K562 (cell line): ENCODE results near the gene XPR1. TPM values are rescaled to one million over a fixed set of nuclear protein-coding genes. Genes with fewer than 3 reads are reported as not detected.

Source experiments
- ATAC-seq: fragments of 200-7000 bp; cut with Tn5 transposase; 3 replicates; pipeline ENCODE4 v1.9.1; 2020; ENCODE audit warnings: moderate library complexity
- BruUV-seq: library from RNA; stranded (reverse); fragments of 400-500 nt; replicated peaks from 2 replicates; lab custom pipeline; 2021; lab: Mats Ljungman, UMichigan
- CTCF ChIA-PET: fragments of 300-600 bp; formaldehyde crosslinking; extraction: SDS; loops from one replicate; lab custom pipeline; 2021; ENCODE audit warnings: low intra/inter-chr PET ratio; lab: Yijun Ruan, JAX
- POLR2A ChIA-PET: fragments of 300-600, 350-650 bp; sonication (Branson Sonifier 250); formaldehyde crosslinking; extraction: SDS; loops from one replicate; lab custom pipeline; 2021; ENCODE audit warnings: antibody characterized with exemption, inconsistent platforms; lab: Yijun Ruan, JAX
- DNase-seq, 4 experiments: peaks; one replicate each; pipeline versions ENCODE4 v3.0.0 to v3.0.0-alpha.2; 2011 to 2018; ENCODE audit warnings: low spot score in 3 of 4, mixed read lengths in 3 of 4; ENCODE audit errors: extremely low read depth in 1 of 4
- FAIRE-seq: peaks from 2 replicates; lab custom pipeline; 2011; peaks lifted over from hg19 to GRCh38; lab: Jason Lieb, UNC
- H2AFZ ChIP-seq: 2 replicates; pipeline ENCODE4 v1.6.0; 2011; ENCODE audit warnings: low read depth, low read length, control low read depth, inconsistent platforms
- H3K27ac ChIP-seq: fragments of 200-600 bp; 3 replicates; pipeline ENCODE4 v1.8.0; 2011; ENCODE audit warnings: low read depth, mild to moderate bottlenecking, control low read depth, inconsistent platforms, low read length, moderate library complexity, mixed read lengths; ENCODE audit errors: extremely low read depth
- H3K27me3 ChIP-seq, 2 experiments: fragments of 300-600 bp in 1 of 2; 2 replicates in 1 of 2; 3 replicates in 1 of 2; pipeline versions ENCODE4 v1.6.0 to v1.8.0; 2011; ENCODE audit warnings: inconsistent platforms in 2 of 2, low read length in 2 of 2, mild to moderate bottlenecking in 1 of 2, mixed read lengths in 1 of 2, moderate library complexity in 1 of 2; ENCODE audit not compliant: control insufficient read depth in 2 of 2, insufficient read depth in 2 of 2
- H3K36me3 ChIP-seq: fragments of 300-600 bp; 3 replicates; pipeline ENCODE4 v1.8.0; 2011; ENCODE audit warnings: mild to moderate bottlenecking, low read length, inconsistent platforms; ENCODE audit not compliant: control insufficient read depth, insufficient read depth
- H3K4me1 ChIP-seq, 2 experiments: fragments of 200-600 bp in 1 of 2; replicated peaks in 1 of 2; 2 replicates in 1 of 2; 3 replicates in 1 of 2; pipeline versions ENCODE4 v1.5.1 to v1.8.0; 2011; ENCODE audit warnings: inconsistent platforms in 2 of 2, low read length in 2 of 2, mild to moderate bottlenecking in 1 of 2, mixed read lengths in 1 of 2, moderate library complexity in 1 of 2; ENCODE audit not compliant: control insufficient read depth in 2 of 2, insufficient read depth in 2 of 2
- H3K4me2 ChIP-seq: 2 replicates; pipeline ENCODE4 v1.6.1; 2011; ENCODE audit warnings: low read length, control low read depth, inconsistent platforms, mixed read lengths; ENCODE audit not compliant: insufficient read depth
- H3K4me3 ChIP-seq: fragments of 200-600 bp; sonication (generic), shearing (Covaris generic); 2 replicates; pipeline ENCODE4 v1.5.1; 2016; ENCODE audit warnings: control low read depth, inconsistent platforms
- H3K79me2 ChIP-seq: fragments of 200-600 bp; 3 replicates; pipeline ENCODE4 v1.8.0; 2011; ENCODE audit warnings: low read length, inconsistent platforms; ENCODE audit not compliant: control insufficient read depth, insufficient read depth
- H3K9ac ChIP-seq, 2 experiments: 2 replicates each; pipeline versions ENCODE4 v1.6.0 to v1.6.1; 2011; ENCODE audit warnings: low read depth in 2 of 2, low read length in 2 of 2, control low read depth in 1 of 2, inconsistent platforms in 1 of 2, mild to moderate bottlenecking in 1 of 2, mixed read lengths in 1 of 2; ENCODE audit not compliant: insufficient read depth in 1 of 2
- H3K9me1 ChIP-seq: one replicate; pipeline ENCODE4 v1.6.0; 2011; ENCODE audit warnings: inconsistent platforms, mild to moderate bottlenecking, low read length, moderate library complexity; ENCODE audit not compliant: control insufficient read depth, insufficient read depth
- H3K9me3 ChIP-seq: replicated peaks from 2 replicates; pipeline ENCODE4 v1.5.1; 2011; ENCODE audit warnings: low read depth, low read length, inconsistent platforms; ENCODE audit not compliant: control insufficient read depth, insufficient read depth
- H4K20me1 ChIP-seq: replicated peaks from 2 replicates; pipeline ENCODE4 v1.6.1; 2011; ENCODE audit warnings: low read length, inconsistent platforms, mixed read lengths; ENCODE audit not compliant: control insufficient read depth, insufficient read depth
- CBFB ChIP-seq: sonication (generic); formaldehyde crosslinking; IDR thresholded peaks from 2 replicates; pipeline ENCODE4 v1.4.0; 2020; ENCODE audit warnings: mild to moderate bottlenecking, missing genetic modification reagents
- FOSL1 ChIP-seq: fragments of 200-800 bp; sonication (Bioruptor generic); conservative IDR thresholded peaks from 2 replicates; pipeline ENCODE4 v1.6.1; 2016; ENCODE audit warnings: missing genetic modification characterization, missing compliant biosample characterization
- WGBS: fragments of 100-300 bp; shearing (Covaris generic); methylation state at CpG from one replicate; pipeline ENCODE4 v1.1.6; 2016; ENCODE audit warnings: low coverage, mixed read lengths; ENCODE audit not compliant: insufficient coverage; ENCODE audit errors: missing lambda C conversion rate; 5-methylcytosine and 5-hydroxymethylcytosine counted together
- in situ Hi-C: fragments of 300-500 bp; cut with MboI; formaldehyde crosslinking; loops from 4 replicates; pipeline ENCODE4 v1.15.0; 2018; ENCODE audit warnings: inconsistent platforms, mixed read lengths
- intact Hi-C: fragments of 100-400 bp; cut with micrococcal nuclease; formaldehyde crosslinking; loops from 2 replicates; pipeline ENCODE4 v1.14.2; 2022
- polyA plus RNA-seq, 8 experiments: library from polyadenylated mRNA; depleted of rRNA in 4 of 8; stranded (reverse) in 5 of 8; unstranded in 3 of 8; fragments of >200 nt; fragmentation: Nextera tagmentation in 2 of 8; fragmentation: Illumina TruSeq in 1 of 8; extraction: Ambion mirVana in 2 of 8; extraction: Trizol in 1 of 8; gene quantifications; 2 replicates each; pipeline versions ENCODE4 v1.2.1 to v1.2.3, GENCODE V29; 2011 to 2014; ENCODE audit warnings: inconsistent platforms in 1 of 8, missing spikeins in 1 of 8
- total RNA-seq, 7 experiments: library from RNA; depleted of rRNA in 6 of 7; stranded (reverse); fragments of >200 nt in 6 of 7; fragmentation: Illumina TruSeq in 2 of 7; extraction: Trizol in 2 of 7; gene quantifications; 2 replicates each; pipeline versions ENCODE4 v1.2.1 to v1.2.3, GENCODE V29; 2011 to 2021; ENCODE audit warnings: low replicate concordance in 1 of 7
- TF ChIP-seq, protein P1 (sequence below), 2 experiments: fragments of 450-650 bp in 1 of 2; sonication (generic) in 1 of 2; formaldehyde crosslinking in 1 of 2; IDR thresholded peaks in 1 of 2; conservative IDR thresholded peaks in 1 of 2; 2 replicates each; pipeline versions ENCODE4 v1.6.1 to v1.8.1; 2016 to 2023; ENCODE audit warnings: mild to moderate bottlenecking in 2 of 2, moderate library complexity in 2 of 2, inconsistent platforms in 1 of 2, missing genetic modification reagents in 1 of 2

The XPR1 gene
- total and polyA plus RNA-seq, 9 of the 15 experiments (the other 6 are each of a cell fraction or from before 2014, with no cell fraction given): 3.0 to 66.2 (median 38.6) TPM

- no peak for TF ChIP-seq CBFB (CRISPR knock-in tag)
- TF ChIP-seq, protein P1, sequence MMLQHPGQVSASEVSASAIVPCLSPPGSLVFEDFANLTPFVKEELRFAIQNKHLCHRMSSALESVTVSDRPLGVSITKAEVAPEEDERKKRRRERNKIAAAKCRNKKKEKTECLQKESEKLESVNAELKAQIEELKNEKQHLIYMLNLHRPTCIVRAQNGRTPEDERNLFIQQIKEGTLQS (IDR thresholded peaks at IDR 0.05): 0 out of 2 replicates have a peak, but pooled peaks have one; percentile 18
- TF ChIP-seq, protein P1 (CRISPR knock-in tag; conservative IDR thresholded peaks at IDR 0.05): no peak
- peak; percentile 47; the same call in 1 of the 2 replicates for TF ChIP-seq FOSL1 (tag)
- Histone ChIP-seq H3K9ac (no peak overlapping the region), H3K36me3 (no peaks in the 10 kb centered on the region; the same call in 2 of the 3 replicates), H4K20me1 (no peaks in the 10 kb centered on the region), H2AFZ (no peak overlapping the region), H3K4me3 (no peak overlapping the region), H3K4me1 (no peaks in the 10 kb centered on the region), H3K27me3 (no peaks in the 10 kb centered on the region), H3K9me1 (no peaks in the 10 kb centered on the region), H3K9me3 (0 out of 2 replicates have a peak, but pooled peaks cover 2% of the 10 kb centered on the region), H3K4me2 (no peak overlapping the region), H3K27ac (no peak overlapping the region), H3K79me2 (peaks cover 72% of the 10 kb centered on the region)
- ChIA-PET CTCF (no interaction called here), POLR2A (no interaction called here)
- ATAC-seq: no peak
- intact Hi-C loops: no loop called here
- WGBS: 63% methylated on average over 2 of the region's 2 CpGs
- in situ Hi-C loops: no loop called here
- BruUV-seq: no TSS peak
- DNase-seq: no peak
- FAIRE-seq: no peak
Observed at GRCh38 chr1:180675586-180675985, 43.8 kb downstream of the XPR1 start.
